Retinal pigment epithelial cell (primary cell): ENCODE data around the gene GAS7.

ENCODE experiments used
- DNase-seq: peaks from one replicate; pipeline ENCODE4 v3.0.0-alpha.2; 2010; ENCODE audit warnings: low read depth
- H3K4me3 ChIP-seq: 2 replicates; pipeline ENCODE4 v1.5.1; 2011; ENCODE audit warnings: mild to moderate bottlenecking, low read length, control low read depth, moderate library complexity
- CTCF ChIP-seq: conservative IDR thresholded peaks from 2 replicates; pipeline ENCODE4 v1.5.1; 2011; ENCODE audit warnings: low read depth, low read length, control low read depth, inconsistent platforms

GAS7 gene

GRCh38 chr17:10120109-10120485 lies 78.3 kb downstream of the GAS7 start:
- DNase-seq = no peak
- no peak for TF ChIP-seq CTCF
- no peak overlapping the region for H3K4me3 ChIP-seq

GRCh38 chr17:10119203-10120108 lies 79.0 kb downstream of the GAS7 start:
- no peak overlapping the region for H3K4me3 ChIP-seq
- TF ChIP-seq CTCF = no peak
- DNase-seq = no peak

GRCh38 chr17:10118788-10119130 lies 79.6 kb downstream of the GAS7 start:
- TF ChIP-seq CTCF = no peak
- no peak overlapping the region for H3K4me3 ChIP-seq
- DNase-seq = no peak

GRCh38 chr17:10117581-10118001 lies 80.8 kb downstream of the GAS7 start:
- peak; percentile 27 for TF ChIP-seq CTCF
- H3K4me3 ChIP-seq = no peak overlapping the region
- no peak for DNase-seq

- H3K4me3 ChIP-seq = no peak overlapping the region
- DNase-seq = no peak
- no peak for TF ChIP-seq CTCF
Measured at GRCh38 chr17:10116753-10117420, 81.5 kb downstream of the GAS7 start.

GRCh38 chr17:10116267-10116666 lies 82.1 kb downstream of the GAS7 start:
- no peak for TF ChIP-seq CTCF
- DNase-seq = no peak

GRCh38 chr17:10115536-10115932 lies 82.9 kb downstream of the GAS7 start:
- TF ChIP-seq CTCF = no peak
- no peak overlapping the region for H3K4me3 ChIP-seq

More at GRCh38 chr17:10116267-10116666, 82.1 kb downstream of the GAS7 start:
- no peak overlapping the region for H3K4me3 ChIP-seq

More at GRCh38 chr17:10115536-10115932, 82.9 kb downstream of the GAS7 start:
- DNase-seq = no peak
